OCI-LY3 (cell line): ENCODE measurements around the gene NCBP3.
"Not testable (repeated sequence)": the region's sequence is repeated elsewhere in the genome, so short reads cannot be mapped to it uniquely, and the experiment has no call there.

ENCODE experiments used
- H2AFZ ChIP-seq: fragments of 200-600, 300-600 bp; shearing (Covaris generic); 2 replicates; pipeline ENCODE4 v1.6.0; 2014; ENCODE audit warnings: antibody characterized with exemption, low read depth, low read length
- H3K27ac ChIP-seq: fragments of 200-600, 300-600 bp; sonication (generic); 2 replicates; pipeline ENCODE4 v1.5.1; 2014; ENCODE audit warnings: mild to moderate bottlenecking, low read length, moderate library complexity, mixed read lengths
- H3K27me3 ChIP-seq: fragments of 200-600, 300-600 bp; sonication (generic); 2 replicates; pipeline ENCODE4 v1.6.1; 2014; ENCODE audit warnings: low read depth, low read length, mixed read lengths
- H3K36me3 ChIP-seq: fragments of 200-600, 300-600 bp; sonication (generic); replicated peaks from 2 replicates; pipeline ENCODE3; 2014; ENCODE audit warnings: low read depth, low read length, mixed read lengths
- H3K4me1 ChIP-seq: fragments of 300-600, 200-600 bp; sonication (generic); 2 replicates; pipeline ENCODE4 v1.6.1; 2014; ENCODE audit warnings: low read length, mixed read lengths
- H3K4me2 ChIP-seq: fragments of 200-600, 300-600 bp; sonication (generic); 2 replicates; pipeline ENCODE4 v1.6.1; 2014; ENCODE audit warnings: low read length, mixed read lengths
- H3K4me3 ChIP-seq: fragments of 300-600, 200-600 bp; sonication (generic); 2 replicates; pipeline ENCODE4 v1.5.1; 2014; ENCODE audit warnings: antibody characterized with exemption, mild to moderate bottlenecking, low read length, moderate library complexity
- H3K79me2 ChIP-seq: fragments of 300-600, 200-600 bp; shearing (Covaris generic); 2 replicates; pipeline ENCODE4 v1.6.1; 2014; ENCODE audit warnings: mild to moderate bottlenecking, low read length, mixed read lengths
- H3K9ac ChIP-seq: fragments of 300-600, 200-600 bp; shearing (Covaris generic); 2 replicates; pipeline ENCODE4 v1.6.0; 2014; ENCODE audit warnings: mild to moderate bottlenecking, low read length, moderate library complexity
- H3K9me3 ChIP-seq: fragments of 200-600, 300-600 bp; shearing (Covaris generic); 2 replicates; pipeline ENCODE4 v1.6.1; 2014; ENCODE audit warnings: low read length, mixed read lengths; ENCODE audit not compliant: insufficient read depth
- H4K20me1 ChIP-seq: fragments of 200-600, 300-600 bp; sonication (generic); 2 replicates; pipeline ENCODE4 v1.6.1; 2016; ENCODE audit warnings: low read length, mixed read lengths; ENCODE audit not compliant: insufficient read depth
- EZH2phosphoT487 ChIP-seq: fragments of 200-600 bp; shearing (Covaris generic); IDR thresholded peaks from 2 replicates; pipeline ENCODE4 v1.6.1; 2018; ENCODE audit warnings: antibody characterized with exemption, mixed run types, low read depth
- TF ChIP-seq, protein P1 (sequence below): fragments of 200-600, 300-600 bp; sonication (generic); IDR thresholded peaks from 2 replicates; pipeline ENCODE4 v1.5.1; 2014; ENCODE audit warnings: antibody characterized with exemption, low read length, low read depth

NCBP3 gene

DNA sequence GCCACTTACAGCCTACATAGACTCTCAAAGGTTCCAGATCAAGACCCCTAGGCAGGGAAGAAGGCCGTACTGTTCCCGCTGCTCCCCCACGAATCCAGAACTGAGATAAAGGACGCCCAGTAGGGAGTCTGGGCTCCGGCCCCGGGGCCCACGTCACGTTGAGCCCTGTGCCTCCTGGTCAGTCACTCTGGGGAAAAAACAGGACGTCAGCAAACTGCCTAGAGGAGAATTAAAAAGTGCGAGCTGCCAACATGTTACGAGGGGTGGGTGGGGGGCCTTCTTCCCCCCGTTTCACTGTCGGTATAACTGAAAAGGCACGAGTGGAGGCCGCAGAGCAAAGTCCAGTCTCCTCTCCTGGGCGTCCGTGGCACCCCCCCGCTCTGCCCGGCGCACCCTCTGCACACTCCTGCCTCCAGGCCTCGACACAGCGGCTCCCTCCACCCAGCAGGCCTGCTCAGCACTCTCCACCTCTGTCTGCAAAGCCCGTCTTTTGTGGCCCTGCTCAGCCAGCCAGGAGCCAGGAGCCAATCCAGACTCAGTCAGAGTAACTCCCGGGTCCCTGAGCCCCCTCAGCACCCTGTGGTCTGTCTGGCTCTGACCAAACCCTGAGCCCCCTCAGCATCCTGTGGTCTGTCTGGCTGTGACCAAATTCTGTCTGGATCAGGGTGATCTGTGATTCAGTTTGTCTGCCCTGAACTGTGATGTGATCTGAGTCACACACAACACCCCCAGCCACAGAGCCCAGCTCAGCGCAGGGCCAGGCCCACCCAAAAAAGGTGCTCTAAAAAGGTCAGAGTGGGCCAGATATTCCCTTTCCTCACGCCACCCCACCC lies 51.3 kb downstream of the NCBP3 start:
- Histone ChIP-seq H3K4me3 (no peak overlapping the region), H3K79me2 (no peaks in the 10 kb centered on the region), H3K9ac (no peak overlapping the region), H3K9me3 (no peaks in the 10 kb centered on the region), H3K27ac (no peak overlapping the region), H3K4me1 (peaks cover 4% of the 10 kb centered on the region; the same call in 1 of the 2 replicates), H3K36me3 (no peaks in the 10 kb centered on the region), H3K27me3 (no peaks in the 10 kb centered on the region), H4K20me1 (no peaks in the 10 kb centered on the region), H3K4me2 (no peak overlapping the region), H2AFZ (no peak overlapping the region)
- TF ChIP-seq, protein P1, sequence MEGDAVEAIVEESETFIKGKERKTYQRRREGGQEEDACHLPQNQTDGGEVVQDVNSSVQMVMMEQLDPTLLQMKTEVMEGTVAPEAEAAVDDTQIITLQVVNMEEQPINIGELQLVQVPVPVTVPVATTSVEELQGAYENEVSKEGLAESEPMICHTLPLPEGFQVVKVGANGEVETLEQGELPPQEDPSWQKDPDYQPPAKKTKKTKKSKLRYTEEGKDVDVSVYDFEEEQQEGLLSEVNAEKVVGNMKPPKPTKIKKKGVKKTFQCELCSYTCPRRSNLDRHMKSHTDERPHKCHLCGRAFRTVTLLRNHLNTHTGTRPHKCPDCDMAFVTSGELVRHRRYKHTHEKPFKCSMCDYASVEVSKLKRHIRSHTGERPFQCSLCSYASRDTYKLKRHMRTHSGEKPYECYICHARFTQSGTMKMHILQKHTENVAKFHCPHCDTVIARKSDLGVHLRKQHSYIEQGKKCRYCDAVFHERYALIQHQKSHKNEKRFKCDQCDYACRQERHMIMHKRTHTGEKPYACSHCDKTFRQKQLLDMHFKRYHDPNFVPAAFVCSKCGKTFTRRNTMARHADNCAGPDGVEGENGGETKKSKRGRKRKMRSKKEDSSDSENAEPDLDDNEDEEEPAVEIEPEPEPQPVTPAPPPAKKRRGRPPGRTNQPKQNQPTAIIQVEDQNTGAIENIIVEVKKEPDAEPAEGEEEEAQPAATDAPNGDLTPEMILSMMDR = no peak
- TF ChIP-seq EZH2phosphoT487 = no peak

DNA sequence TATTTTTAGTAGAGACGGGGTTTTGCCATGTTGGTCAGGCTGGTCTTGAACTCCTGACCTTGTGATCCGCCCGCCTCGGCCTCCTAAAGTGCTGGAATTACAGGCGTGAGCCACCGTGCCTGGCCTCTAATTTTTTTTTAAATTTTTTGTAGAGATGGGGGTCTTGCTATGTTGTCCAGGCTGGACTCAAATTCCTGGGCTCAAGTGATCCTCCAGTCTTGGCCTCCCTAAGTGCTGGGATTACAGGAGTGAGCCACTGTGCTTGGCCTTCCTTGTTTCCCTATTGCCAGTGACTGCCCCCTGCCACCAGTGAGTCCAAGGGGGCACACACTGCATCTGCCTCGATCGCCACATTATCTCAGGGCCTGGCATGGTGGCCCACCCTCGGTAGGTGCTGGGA lies 51.9 kb downstream of the NCBP3 start:
- not testable (repeated sequence) for H3K4me2 ChIP-seq

DNA sequence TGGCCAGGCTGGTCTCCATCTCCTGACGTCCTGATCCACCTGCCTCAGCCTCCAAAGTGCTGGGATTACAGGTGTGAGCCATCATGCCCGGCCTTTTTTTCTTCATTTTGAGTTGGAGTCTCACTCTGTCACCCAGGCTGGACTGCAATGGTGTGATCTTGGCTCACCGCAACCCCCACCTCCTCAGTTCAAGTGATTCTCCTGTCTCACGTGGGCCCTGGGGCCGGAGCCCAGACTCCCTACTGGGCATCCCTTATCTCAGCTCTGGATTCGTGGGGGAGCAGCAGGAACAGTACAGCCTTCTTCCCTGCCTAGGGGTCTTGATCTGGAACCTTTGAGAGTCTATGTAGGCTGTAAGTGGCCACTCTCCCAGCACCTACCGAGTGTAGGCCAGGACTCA lies 52.8 kb downstream of the NCBP3 start:
- not testable (repeated sequence) for H2AFZ ChIP-seq, H3K4me1 ChIP-seq, H3K27ac ChIP-seq, H3K4me3 ChIP-seq, H3K9ac ChIP-seq, H3K36me3 ChIP-seq, H3K9me3 ChIP-seq, H4K20me1 ChIP-seq, H3K27me3 ChIP-seq, H3K4me2 ChIP-seq, H3K79me2 ChIP-seq

More for the DNA sequence above, 51.9 kb downstream of the NCBP3 start:
- H3K9me3 ChIP-seq, H3K36me3 ChIP-seq, H3K4me3 ChIP-seq, H3K27ac ChIP-seq, H3K27me3 ChIP-seq, H3K9ac ChIP-seq, H3K79me2 ChIP-seq, H4K20me1 ChIP-seq, H3K4me1 ChIP-seq, H2AFZ ChIP-seq: not testable (repeated sequence)

DNA sequence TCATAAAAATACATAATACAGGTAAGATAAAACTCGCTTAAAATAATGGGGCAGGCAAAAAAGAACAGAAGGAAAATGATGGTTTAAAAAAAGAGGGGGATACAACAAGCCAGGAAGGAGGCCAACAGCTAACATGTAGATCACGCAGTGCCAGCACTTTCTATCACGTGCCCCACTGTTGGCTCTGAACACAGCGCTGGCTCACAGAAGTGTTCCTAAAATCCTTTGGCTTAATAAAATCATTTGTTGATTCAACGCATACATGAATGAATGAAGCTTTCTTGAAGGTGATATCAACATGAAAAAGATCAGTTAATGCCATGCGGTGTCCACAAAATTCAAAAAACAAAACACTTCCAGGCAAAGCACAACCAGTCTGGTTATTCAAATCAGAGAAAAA lies 53.6 kb downstream of the NCBP3 start:
- no peaks in the 10 kb centered on the region for H3K79me2 ChIP-seq
- no peak overlapping the region for H3K4me2 ChIP-seq

DNA sequence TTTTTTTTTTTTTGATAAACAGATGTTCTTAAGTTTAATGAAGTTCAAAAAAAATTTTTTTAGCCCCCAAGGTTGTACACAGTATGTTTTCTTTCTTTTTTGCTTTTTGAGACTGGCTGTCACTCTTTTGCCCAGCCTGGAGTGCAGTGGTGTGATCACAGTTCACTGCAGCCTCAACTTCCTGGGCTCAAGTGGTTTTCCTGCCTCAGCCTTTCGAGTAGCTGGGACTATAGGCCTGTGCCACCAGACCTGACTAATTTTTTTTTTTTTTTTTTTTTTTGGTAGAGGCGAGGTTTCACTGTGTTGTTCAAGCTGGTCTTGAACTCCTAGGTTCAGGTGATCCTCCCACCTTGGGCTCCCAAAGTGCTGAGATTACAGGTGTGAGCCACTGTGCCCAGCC lies 57.8 kb downstream of the NCBP3 start:
- Histone ChIP-seq H3K4me1 (peaks cover 4% of the 10 kb centered on the region; the same call in 1 of the 2 replicates), H2AFZ (no peak overlapping the region), H3K9me3 (no peaks in the 10 kb centered on the region), H3K4me3 (no peak overlapping the region), H3K4me2 (no peak overlapping the region), H3K27me3 (no peaks in the 10 kb centered on the region), H3K36me3 (no peaks in the 10 kb centered on the region), H4K20me1 (no peaks in the 10 kb centered on the region), H3K27ac (no peak overlapping the region), H3K79me2 (no peaks in the 10 kb centered on the region), H3K9ac (no peak overlapping the region)
- no peak for TF ChIP-seq EZH2phosphoT487
- TF ChIP-seq, protein P1 = no peak

More for the DNA sequence above, 53.6 kb downstream of the NCBP3 start:
- Histone ChIP-seq H3K4me1 (peaks cover 4% of the 10 kb centered on the region; the same call in 1 of the 2 replicates), H3K27ac (no peak overlapping the region), H4K20me1 (no peaks in the 10 kb centered on the region), H3K9ac (no peak overlapping the region), H2AFZ (no peak overlapping the region), H3K9me3 (no peaks in the 10 kb centered on the region), H3K36me3 (no peaks in the 10 kb centered on the region), H3K27me3 (no peaks in the 10 kb centered on the region), H3K4me3 (no peak overlapping the region)
- TF ChIP-seq, protein P1 = no peak
- no peak for TF ChIP-seq EZH2phosphoT487

DNA sequence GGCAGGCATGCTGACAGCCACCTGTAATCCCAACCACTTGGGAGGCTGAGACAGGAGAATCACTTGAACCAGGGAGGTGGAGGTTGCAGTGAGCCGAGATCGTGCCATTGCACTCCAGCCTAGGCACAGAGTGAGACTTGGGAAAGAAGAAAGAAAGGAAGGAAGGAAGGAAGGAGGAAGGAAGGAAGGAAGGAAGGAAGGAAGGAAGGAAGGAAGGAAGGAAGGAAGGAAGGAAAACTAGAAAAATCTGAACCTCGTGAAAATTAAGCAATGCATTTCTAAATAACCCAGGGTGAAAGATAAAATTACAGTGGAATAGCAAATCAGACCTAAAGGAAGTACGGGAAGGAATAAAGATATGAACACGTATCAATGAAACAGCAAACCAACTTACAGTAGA lies 60.7 kb downstream of the NCBP3 start:
- not testable (repeated sequence) for H2AFZ ChIP-seq, H3K36me3 ChIP-seq, H4K20me1 ChIP-seq, H3K27ac ChIP-seq, H3K79me2 ChIP-seq, H3K4me3 ChIP-seq, H3K9ac ChIP-seq, H3K4me2 ChIP-seq, H3K27me3 ChIP-seq, H3K9me3 ChIP-seq, H3K4me1 ChIP-seq
